GM19455 (cell line): ENCODE results near the gene TPX2.
"Not testable (repeated sequence)": the region's sequence is repeated elsewhere in the genome, so short reads cannot be mapped to it uniquely, and the experiment has no call there.

ENCODE experiments used
- ATAC-seq: cut with Tn5 transposase; IDR thresholded peaks from one replicate; pipeline ENCODE4 v1.9.1; 2021; ENCODE audit not compliant: unreplicated experiment

The TPX2 gene

DNA sequence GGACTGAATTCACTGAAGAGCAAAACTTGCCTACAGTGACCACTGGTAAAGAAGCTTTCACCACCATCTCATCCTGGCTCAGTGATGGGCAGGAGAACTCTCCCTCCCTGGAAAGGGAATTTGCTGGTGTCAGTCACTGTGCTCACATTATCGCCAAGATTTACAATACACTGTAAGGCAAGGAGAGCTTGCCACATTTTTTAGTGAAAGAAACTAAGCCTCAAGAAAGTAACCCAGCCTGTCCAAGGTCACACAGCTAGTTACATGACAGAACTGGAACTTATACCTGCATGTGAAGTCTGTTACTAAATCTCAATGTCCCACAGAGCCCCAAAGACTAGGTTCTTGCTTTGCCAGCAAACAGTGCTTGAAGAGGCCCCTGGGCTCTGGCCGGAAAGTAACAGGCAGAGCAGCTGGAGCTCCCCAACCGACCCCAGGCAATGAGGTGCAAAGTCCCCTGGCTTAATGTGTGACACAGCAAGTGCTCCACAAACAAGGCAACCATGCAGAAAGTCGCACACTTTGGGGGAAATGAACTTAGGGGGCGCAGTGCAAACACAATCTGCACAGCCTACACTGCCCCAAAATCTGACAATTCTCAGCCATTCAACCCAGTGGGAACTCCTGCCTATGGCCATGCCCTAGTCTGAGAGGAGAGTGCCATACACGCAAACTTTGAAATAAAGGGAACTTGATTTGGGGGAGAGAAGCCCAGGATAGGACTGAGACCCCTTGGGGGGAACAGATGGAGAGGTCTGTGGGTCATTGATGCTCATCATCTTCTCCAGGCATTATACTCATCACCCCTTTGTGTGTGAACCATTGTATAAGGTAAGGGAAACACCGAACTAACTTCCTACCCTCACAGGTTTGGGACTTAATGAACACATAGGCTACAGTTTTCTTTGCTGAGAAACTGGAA, 18.3 kb upstream of the TPX2 start:
- no peak for ATAC-seq

- ATAC-seq: no peak
These were observed 17.5 kb upstream of the TPX2 start for GRCh38 chr20:31721408-31722256.

DNA sequence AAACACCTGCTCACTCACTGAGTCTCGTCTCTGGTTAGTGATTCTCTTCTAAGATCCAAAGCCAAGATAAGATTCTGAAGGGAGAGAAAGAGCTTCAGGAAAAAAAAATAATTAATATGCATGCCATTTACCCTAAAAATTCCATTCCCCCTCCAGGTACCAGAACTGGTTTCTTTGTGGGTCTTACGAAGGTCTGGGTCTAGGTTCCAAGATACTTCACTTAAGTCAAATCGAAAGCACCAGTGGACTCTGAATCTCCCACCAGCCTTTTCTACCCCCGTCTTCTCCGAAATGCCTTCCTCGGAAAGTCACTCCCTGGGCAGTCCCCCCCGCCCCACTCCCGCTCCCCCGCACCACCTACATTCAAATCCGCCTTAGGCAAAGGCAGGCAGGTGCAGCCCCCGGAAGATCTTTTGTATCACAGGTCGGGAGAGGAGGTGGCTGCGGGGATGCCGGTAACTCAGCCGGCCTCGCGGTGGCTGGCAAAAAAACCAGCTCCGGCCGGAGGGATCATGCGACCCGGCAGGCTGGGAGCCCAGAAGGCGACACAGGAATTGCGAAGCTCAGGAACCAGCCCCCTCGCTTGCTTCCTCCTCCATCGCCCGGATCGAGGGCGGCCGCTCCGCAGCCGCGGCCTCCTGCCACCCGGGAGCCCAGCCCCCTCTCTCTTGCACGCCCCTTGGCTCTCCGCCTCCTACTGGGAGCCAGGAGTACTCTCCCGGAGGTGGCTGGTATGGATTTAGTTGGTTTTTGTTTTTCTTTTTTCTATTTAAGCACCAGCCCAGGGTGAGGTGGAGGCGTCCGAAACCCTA, 16.6 kb upstream of the TPX2 start, which contains the start of gene BCL2L1:
TSS of gene BCL2L1 (minus strand) at position 612 of the 812 bp plus-strand sequence. CDS start 650 bp downstream, outside the sequence.
- ATAC-seq: no peak

DNA sequence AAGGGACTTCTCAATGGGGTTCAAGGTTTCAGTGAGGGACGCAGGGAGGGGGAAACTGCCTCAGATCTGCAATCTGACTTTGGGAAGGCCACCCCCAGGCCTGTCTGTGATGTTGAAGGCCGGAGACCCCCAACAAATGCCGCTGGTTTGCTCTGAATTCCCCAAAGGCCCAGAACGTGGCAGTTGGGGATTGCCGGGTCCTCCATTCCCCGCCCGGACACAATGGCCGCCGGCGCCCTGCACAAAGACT, 16.1 kb upstream of the TPX2 start:
- peak; percentile 26 for ATAC-seq

DNA sequence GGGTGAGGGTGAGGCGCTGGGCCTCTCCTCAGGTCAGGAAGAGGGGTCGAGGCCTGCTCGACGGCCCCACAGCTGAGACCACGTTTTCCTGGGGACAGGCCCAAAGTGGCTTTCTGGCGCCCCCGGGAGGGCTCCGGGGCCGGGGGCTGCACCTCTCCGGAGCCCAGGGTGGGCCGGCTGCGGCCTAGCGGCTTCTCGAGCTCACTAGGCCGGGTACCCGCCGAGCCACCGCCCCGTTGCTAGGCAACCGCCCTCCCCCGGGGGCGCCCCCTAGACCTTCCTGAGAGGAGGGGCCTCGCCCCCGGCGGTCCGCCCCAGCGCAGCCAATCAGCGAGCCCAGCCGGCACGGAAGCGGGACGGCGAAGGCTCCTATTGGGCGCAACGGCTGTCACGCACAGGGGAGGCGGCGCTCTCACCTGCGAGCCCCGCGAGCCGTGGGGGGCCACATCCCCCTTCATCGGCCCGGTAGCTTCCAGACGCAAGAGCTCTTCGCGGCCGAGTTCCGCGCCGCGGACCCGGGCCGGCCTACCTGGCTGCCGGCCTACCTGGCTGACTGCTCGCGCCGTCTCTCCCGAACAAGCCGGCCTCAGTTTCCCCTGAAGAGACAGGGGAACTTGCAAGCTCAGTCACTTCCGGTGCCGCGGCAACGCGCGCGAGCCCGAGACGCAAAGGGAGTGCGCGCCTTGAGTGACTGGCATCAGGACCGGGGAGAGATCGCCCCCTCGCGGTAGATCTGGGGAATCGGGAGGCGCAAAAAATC, 15.6 kb upstream of the TPX2 start:
- ATAC-seq: peak; percentile 84

- no peak for ATAC-seq
These were observed 7.8 kb upstream of the TPX2 start for GRCh38 chr20:31731321-31731717.

GRCh38 chr20:31739550-31739977, 474 bp downstream of the TPX2 start:
- no peak for ATAC-seq

DNA sequence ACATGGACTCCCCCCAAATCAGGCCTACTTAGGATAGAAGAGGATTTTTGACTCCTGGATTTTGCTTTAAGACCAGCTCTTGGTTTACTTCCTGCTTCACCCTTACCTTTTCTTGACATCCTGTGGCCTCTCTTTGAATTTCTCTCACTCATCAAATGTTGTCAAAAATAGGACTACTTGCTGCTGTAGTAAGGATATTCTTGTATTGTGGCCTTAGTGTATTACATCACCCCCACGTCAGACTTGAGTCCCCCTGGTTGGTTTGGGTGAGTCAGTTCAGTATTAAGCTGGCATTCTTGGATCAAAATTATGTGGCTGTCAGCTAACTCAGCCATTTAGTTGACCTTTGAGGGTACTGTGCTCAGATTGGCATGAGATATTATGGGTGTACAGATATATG, 1.1 kb downstream of the TPX2 start:
- no peak for ATAC-seq

GRCh38 chr20:31740656-31741323, 1.7 kb downstream of the TPX2 start:
- ATAC-seq: no peak

GRCh38 chr20:31746068-31746878, 7.2 kb downstream of the TPX2 start:
- no peak for ATAC-seq

- ATAC-seq: not testable (repeated sequence)
These were observed 7.9 kb downstream of the TPX2 start for GRCh38 chr20:31747028-31747427.

DNA sequence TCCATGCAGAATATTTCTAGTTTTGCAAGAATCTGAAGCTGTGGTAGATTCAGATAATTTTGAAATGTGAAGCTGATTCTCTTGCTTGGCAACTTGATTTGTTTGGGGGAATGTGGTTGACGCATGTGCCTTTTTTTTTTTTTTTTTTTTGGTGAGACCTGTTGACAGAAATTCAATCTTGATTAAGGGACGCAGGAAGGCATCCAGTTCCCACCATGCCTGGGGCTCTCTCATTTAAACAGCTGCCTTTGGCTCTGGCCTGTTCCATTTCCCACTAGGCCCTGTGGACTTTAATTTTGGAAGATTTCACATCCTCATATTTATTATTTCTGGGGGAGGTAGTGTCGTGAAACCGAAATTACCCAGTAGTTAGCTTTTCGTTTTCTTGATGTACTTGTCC, 8.6 kb downstream of the TPX2 start:
- no peak for ATAC-seq

DNA sequence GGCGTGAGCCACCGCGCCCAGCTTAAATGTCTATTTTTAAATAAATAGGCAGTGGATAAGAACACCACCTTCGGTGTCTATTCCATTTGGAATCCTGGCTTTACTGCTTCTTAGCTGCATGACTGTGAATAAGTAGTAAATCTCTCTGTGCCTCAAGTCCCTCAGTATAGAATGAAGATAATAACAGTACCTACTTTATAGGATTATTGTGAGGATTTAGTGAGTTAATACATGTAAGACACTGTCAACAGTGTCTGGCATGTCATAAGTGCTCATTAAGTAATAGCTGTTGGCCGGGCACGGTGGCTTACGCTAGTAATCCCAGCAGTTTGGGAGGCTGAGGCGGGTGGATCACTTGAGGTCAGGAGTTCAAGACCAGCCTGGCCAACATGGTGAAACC, 10.1 kb downstream of the TPX2 start:
- ATAC-seq: no peak

GRCh38 chr20:31751126-31751525, 12.0 kb downstream of the TPX2 start:
- no peak for ATAC-seq

GRCh38 chr20:31757254-31757653, 18.2 kb downstream of the TPX2 start:
- ATAC-seq: no peak

GRCh38 chr20:31758521-31758920, 19.4 kb downstream of the TPX2 start:
- ATAC-seq: no peak

DNA sequence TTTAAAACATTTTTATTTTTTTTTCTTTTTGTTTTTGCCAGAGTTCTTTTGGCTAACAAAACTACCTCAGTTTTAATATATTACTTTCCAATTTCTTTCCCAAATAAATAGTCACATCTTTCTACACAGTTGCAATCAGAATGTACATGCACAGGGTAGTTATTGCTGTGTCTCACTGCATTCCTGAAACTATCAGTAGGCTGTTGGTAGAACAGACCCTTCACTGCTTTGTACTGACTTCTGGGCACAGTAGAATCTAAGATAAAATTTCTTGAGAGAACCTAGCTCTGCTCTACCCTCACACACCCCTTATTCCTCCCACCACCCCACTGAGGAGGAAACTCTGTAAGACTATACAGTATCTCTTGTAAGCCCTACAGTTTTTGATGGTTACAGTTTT, 19.9 kb downstream of the TPX2 start:
- no peak for ATAC-seq

DNA sequence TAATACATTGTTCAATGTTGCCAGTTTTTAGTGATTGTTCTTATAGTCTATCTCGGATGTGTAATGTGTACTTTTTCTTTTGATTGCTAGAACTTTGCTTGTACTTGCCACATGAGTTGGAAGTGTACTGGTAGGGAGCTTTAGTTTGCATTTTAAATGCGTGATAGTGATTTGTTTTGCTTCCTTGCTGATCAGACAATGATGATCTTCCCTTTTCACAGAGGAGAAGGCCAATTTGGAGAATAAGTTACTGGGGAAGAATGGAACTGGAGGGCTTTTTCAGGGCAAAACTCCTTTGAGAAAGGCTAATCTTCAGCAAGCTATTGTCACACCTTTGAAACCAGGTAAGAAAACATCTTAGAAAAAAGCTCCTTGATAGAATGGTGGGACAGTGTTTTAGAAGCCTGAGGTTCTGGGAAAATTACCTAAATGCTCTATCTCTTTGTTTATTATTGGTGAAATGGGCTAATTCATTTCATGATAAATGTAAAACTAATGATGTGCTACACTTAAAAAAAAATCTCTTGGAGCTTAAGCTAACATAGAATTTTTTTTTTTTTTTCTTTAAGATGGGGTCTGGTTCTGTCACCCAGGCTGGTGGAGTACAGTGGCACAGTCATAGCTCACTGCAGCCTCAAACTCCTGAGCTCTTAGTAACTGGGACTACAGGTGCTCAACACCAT, 20.9 kb downstream of the TPX2 start:
- no peak for ATAC-seq
